GM12878 (cell line): ENCODE measurements around the gene TMEM128. TPM values are rescaled to one million over a fixed set of nuclear protein-coding genes. Genes with fewer than 3 reads are reported as not detected.

Experiments used
- ATAC-seq: fragments of 200-7000 bp; cut with Tn5 transposase; 3 replicates; pipeline ENCODE4 v1.9.1; 2020; ENCODE audit warnings: mild to moderate bottlenecking, moderate library complexity
- BruUV-seq: library from RNA; stranded (reverse); fragments of 400-500 nt; replicated peaks from 2 replicates; lab custom pipeline; 2021; lab: Mats Ljungman, UMichigan
- CTCF ChIA-PET: fragments of 300-600 bp; sonication (Branson Sonifier 250); formaldehyde crosslinking; extraction: SDS; loops from one replicate; lab custom pipeline; 2021; ENCODE audit warnings: inconsistent platforms; lab: Yijun Ruan, JAX
- POLR2A ChIA-PET: fragments of 350-600 bp; formaldehyde crosslinking; extraction: SDS; loops from one replicate; lab custom pipeline; 2021; ENCODE audit warnings: inconsistent platforms; lab: Charles Lee
- RAD21 ChIA-PET: fragments of 300-600 bp; sonication (Branson Sonifier 250); formaldehyde crosslinking; loops from one replicate; lab custom pipeline; 2023; ENCODE audit warnings: antibody characterized with exemption; ENCODE audit not compliant: unreplicated experiment; lab: Charles Lee
- SMC1A ChIA-PET: fragments of 300-600 bp; sonication (Branson Sonifier 250); formaldehyde crosslinking; loops from one replicate; lab custom pipeline; 2023; ENCODE audit not compliant: unreplicated experiment, uncharacterized antibody; lab: Charles Lee
- DNase-seq: peaks from one replicate; pipeline ENCODE4 v3.0.0-alpha.2; 2011; ENCODE audit warnings: low read depth, low spot score
- FAIRE-seq: peaks from 3 replicates; lab custom pipeline; 2011; peaks lifted over from hg19 to GRCh38; lab: Jason Lieb, UNC
- H2AFZ ChIP-seq: 2 replicates; pipeline ENCODE4 v1.6.0; 2011; ENCODE audit warnings: low read depth, low read length, control low read depth; ENCODE audit not compliant: control insufficient read depth
- H3K27ac ChIP-seq: 2 replicates; pipeline ENCODE4 v1.5.1; 2011; ENCODE audit warnings: control low read depth; ENCODE audit not compliant: control insufficient read depth, insufficient read depth
- H3K27me3 ChIP-seq, 2 experiments: replicated peaks in 1 of 2; 2 replicates each; pipeline versions ENCODE4 v1.6.0 to v1.6.1; 2011; ENCODE audit warnings: low read length in 1 of 2; ENCODE audit not compliant: control insufficient read depth in 2 of 2, insufficient read depth in 2 of 2
- H3K36me3 ChIP-seq, 2 experiments: 2 replicates each; pipeline ENCODE4 v1.5.1; 2011; ENCODE audit warnings: low read length in 1 of 2; ENCODE audit not compliant: control insufficient read depth in 2 of 2, insufficient read depth in 2 of 2
- H3K4me1 ChIP-seq: 2 replicates; pipeline ENCODE4 v1.6.1; 2011; ENCODE audit warnings: mild to moderate bottlenecking, low read length, moderate library complexity, mixed read lengths; ENCODE audit not compliant: control insufficient read depth, insufficient read depth
- H3K4me2 ChIP-seq: 2 replicates; pipeline ENCODE4 v1.6.0; 2011; ENCODE audit warnings: control low read depth; ENCODE audit not compliant: control insufficient read depth, insufficient read depth
- H3K4me3 ChIP-seq: fragments of 200-600 bp; sonication (generic); 2 replicates; pipeline ENCODE4 v1.5.1; 2016
- H3K79me2 ChIP-seq: 2 replicates; pipeline ENCODE4 v1.6.0; 2011; ENCODE audit warnings: low read length; ENCODE audit not compliant: control insufficient read depth, insufficient read depth
- H3K9ac ChIP-seq: 2 replicates; pipeline ENCODE4 v1.8.0; 2011; ENCODE audit warnings: low read length, control low read depth, mixed read lengths; ENCODE audit not compliant: control insufficient read depth, insufficient read depth
- H3K9me3 ChIP-seq: replicated peaks from 3 replicates; pipeline ENCODE4 v1.5.1; 2011; ENCODE audit warnings: mild to moderate bottlenecking, low read length; ENCODE audit not compliant: control insufficient read depth, insufficient read depth
- H4K20me1 ChIP-seq: 2 replicates; pipeline ENCODE4 v1.6.0; 2011; ENCODE audit not compliant: control insufficient read depth, insufficient read depth
- CREB1 ChIP-seq: IDR thresholded peaks from 2 replicates; pipeline ENCODE4 v1.6.1; 2012; ENCODE audit warnings: low read depth, mild to moderate bottlenecking, inconsistent platforms
- HDGF ChIP-seq: fragments of 450-650 bp; IDR thresholded peaks from 2 replicates; pipeline ENCODE4 v1.6.1; 2016; ENCODE audit warnings: antibody characterized with exemption
- NRF1 ChIP-seq: conservative IDR thresholded peaks from 2 replicates; pipeline ENCODE4 v1.6.1; 2011; ENCODE audit warnings: mild to moderate bottlenecking, low read depth, low read length, improper control_type of control experiment
- PML ChIP-seq: IDR thresholded peaks from 2 replicates; pipeline ENCODE4 v1.6.1; 2012; ENCODE audit warnings: low read length, inconsistent platforms
- POLR2AphosphoS5 ChIP-seq: IDR thresholded peaks from 2 replicates; pipeline ENCODE4 v1.6.1; 2011; ENCODE audit warnings: mild to moderate bottlenecking, low read length, inconsistent platforms
- SMAD1 ChIP-seq: fragments of 450-650 bp; IDR thresholded peaks from 2 replicates; pipeline ENCODE4 v1.6.1; 2018; ENCODE audit warnings: mild to moderate bottlenecking, low read depth; ENCODE audit not compliant: partially characterized antibody
- SUZ12 ChIP-seq: fragments of 200-600 bp; sonication (generic); IDR thresholded peaks from one replicate; pipeline ENCODE4 v1.6.1; 2018; ENCODE audit warnings: antibody characterized with exemption, mild to moderate bottlenecking; ENCODE audit not compliant: unreplicated experiment
- TCF7 ChIP-seq: IDR thresholded peaks from 2 replicates; pipeline ENCODE4 v1.6.1; 2014; ENCODE audit warnings: antibody characterized with exemption, borderline replicate concordance
- YY1 ChIP-seq: IDR thresholded peaks from 2 replicates; pipeline ENCODE4 v1.6.1; 2011; ENCODE audit warnings: low read depth, mild to moderate bottlenecking, low read length
- WGBS: methylation state at CpG from one replicate; pipeline ENCODE4 v1.1.6; 2016; ENCODE audit warnings: low lambda C conversion rate; ENCODE audit not compliant: insufficient replicate concordance, insufficient coverage; ENCODE audit errors: missing lambda C conversion rate; 5-methylcytosine and 5-hydroxymethylcytosine counted together
- in situ Hi-C: fragments of 300-500 bp; cut with MboI; formaldehyde crosslinking; loops from 9 replicates; pipeline ENCODE4 v1.14.3; 2018; ENCODE audit warnings: mixed read lengths
- intact Hi-C: fragments of 100-400 bp; cut with micrococcal nuclease; formaldehyde crosslinking; loops from one replicate; pipeline ENCODE4 v1.14.2; 2022; ENCODE audit not compliant: unreplicated experiment
- polyA plus RNA-seq, 11 experiments: library from polyadenylated mRNA; depleted of rRNA in 4 of 11; unstranded in 6 of 11; stranded (reverse) in 5 of 11; fragments of >200 nt; fragmentation: Nextera tagmentation in 4 of 11; fragmentation: Illumina TruSeq in 1 of 11; extraction: Ambion mirVana in 4 of 11; extraction: Trizol in 1 of 11; gene quantifications; 1 replicate in 1 of 11; 2 replicates in 10 of 11; pipeline versions ENCODE4 v1.2.1 to v1.2.3, GENCODE V29; 2011 to 2016; ENCODE audit warnings: inconsistent platforms in 2 of 11, missing spikeins in 2 of 11, low read depth in 1 of 11
- total RNA-seq, 4 experiments: library from RNA; depleted of rRNA in 3 of 4; stranded (reverse); fragments of >200 nt in 3 of 4; fragmentation: Illumina TruSeq in 1 of 4; extraction: Trizol in 1 of 4; gene quantifications; 2 replicates each; pipeline versions ENCODE4 v1.2.1 to v1.2.3, GENCODE V29; 2013 to 2021
- TF ChIP-seq, protein P1 (sequence below): fragments of 450-650 bp; IDR thresholded peaks from 2 replicates; pipeline ENCODE4 v1.6.1; 2017; ENCODE audit warnings: antibody characterized with exemption, mild to moderate bottlenecking, moderate library complexity

The TMEM128 gene
- total and polyA plus RNA-seq, 10 of the 15 experiments (the other 5 are each of a cell fraction or from before 2014, with no cell fraction given) = 9.3 to 44.2 (median 18.9) TPM

- POLR2A ChIA-PET = no interaction called here
- BruUV-seq = no TSS peak
- FAIRE-seq = no peak
Observed at GRCh38 chr4:4254666-4255065, 6.6 kb upstream of the TMEM128 start.

DNA sequence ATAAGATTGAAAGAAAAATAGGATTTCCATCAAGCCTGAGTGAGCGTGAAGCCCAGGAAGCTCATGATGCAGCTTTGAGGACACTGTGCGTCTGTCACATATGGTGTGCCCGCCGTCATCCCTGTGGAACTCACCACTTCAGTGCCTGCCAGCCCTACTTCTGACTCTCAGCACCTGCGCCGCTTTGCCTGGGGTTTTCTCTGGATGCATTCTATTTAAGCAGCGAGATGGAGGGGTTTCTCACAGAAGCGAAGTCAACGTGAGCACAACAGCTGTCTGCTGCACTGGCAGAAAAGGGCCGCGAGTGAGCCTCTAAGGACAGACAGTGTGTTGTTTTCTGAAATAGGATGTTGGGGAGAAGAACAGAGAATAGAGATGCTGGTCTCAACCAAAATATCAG is 6.2 kb upstream of the TMEM128 start:
- Histone ChIP-seq H3K4me3 (no peak overlapping the region), H3K36me3 (no peaks in the 10 kb centered on the region), H3K27me3 (no peaks in the 10 kb centered on the region), H3K9me3 (no peaks in the 10 kb centered on the region), H2AFZ (no peak overlapping the region), H3K27ac (no peak overlapping the region), H3K9ac (no peak overlapping the region), H3K4me1 (no peaks in the 10 kb centered on the region), H3K4me2 (no peak overlapping the region), H3K79me2 (no peaks in the 10 kb centered on the region), H4K20me1 (no peaks in the 10 kb centered on the region)
- no peak for ATAC-seq
- no TSS peak for BruUV-seq
- no peak for DNase-seq
- ChIA-PET SMC1A (no interaction called here), CTCF (interaction anchor here (1.3 to 3.4 kb wide), 2 partner anchors 80 to 89 kb away, joined by 5 to 29 read pairs; no protein-coding TSS in a partner anchor), POLR2A (no interaction called here), RAD21 (no interaction called here)
- FAIRE-seq = no peak
- no peak for TF ChIP-seq HDGF
- TF ChIP-seq PML = no peak
- TF ChIP-seq, protein P1, sequence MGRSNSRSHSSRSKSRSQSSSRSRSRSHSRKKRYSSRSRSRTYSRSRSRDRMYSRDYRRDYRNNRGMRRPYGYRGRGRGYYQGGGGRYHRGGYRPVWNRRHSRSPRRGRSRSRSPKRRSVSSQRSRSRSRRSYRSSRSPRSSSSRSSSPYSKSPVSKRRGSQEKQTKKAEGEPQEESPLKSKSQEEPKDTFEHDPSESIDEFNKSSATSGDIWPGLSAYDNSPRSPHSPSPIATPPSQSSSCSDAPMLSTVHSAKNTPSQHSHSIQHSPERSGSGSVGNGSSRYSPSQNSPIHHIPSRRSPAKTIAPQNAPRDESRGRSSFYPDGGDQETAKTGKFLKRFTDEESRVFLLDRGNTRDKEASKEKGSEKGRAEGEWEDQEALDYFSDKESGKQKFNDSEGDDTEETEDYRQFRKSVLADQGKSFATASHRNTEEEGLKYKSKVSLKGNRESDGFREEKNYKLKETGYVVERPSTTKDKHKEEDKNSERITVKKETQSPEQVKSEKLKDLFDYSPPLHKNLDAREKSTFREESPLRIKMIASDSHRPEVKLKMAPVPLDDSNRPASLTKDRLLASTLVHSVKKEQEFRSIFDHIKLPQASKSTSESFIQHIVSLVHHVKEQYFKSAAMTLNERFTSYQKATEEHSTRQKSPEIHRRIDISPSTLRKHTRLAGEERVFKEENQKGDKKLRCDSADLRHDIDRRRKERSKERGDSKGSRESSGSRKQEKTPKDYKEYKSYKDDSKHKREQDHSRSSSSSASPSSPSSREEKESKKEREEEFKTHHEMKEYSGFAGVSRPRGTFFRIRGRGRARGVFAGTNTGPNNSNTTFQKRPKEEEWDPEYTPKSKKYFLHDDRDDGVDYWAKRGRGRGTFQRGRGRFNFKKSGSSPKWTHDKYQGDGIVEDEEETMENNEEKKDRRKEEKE = no peak
- no peak for TF ChIP-seq CREB1
- in situ Hi-C loops = loop anchor here (5.0 kb wide), 1 partner anchor 83 kb away; no protein-coding TSS in a partner anchor
- intact Hi-C loops = no loop called here
- WGBS = 84% methylated on average over 11 of the region's 11 CpGs

More at GRCh38 chr4:4254666-4255065, 6.6 kb upstream of the TMEM128 start:
- ATAC-seq = no peak
- no peak overlapping the region for H3K27ac ChIP-seq
- no peaks in the 10 kb centered on the region for H3K27me3 ChIP-seq
- ChIA-PET SMC1A (no interaction called here), RAD21 (no interaction called here), CTCF (interaction anchor here (1.3 to 3.4 kb wide), 2 partner anchors 80 to 88 kb away, joined by 5 to 29 read pairs; no protein-coding TSS in a partner anchor)
- TF ChIP-seq NRF1 (no peak), SMAD1 (no peak), TCF7 (no peak), YY1 (no peak), POLR2AphosphoS5 (no peak), SUZ12 (no peak)
- no peak overlapping the region for H3K4me2 ChIP-seq
- H3K4me1 ChIP-seq = no peaks in the 10 kb centered on the region
- intact Hi-C loops (no loop called here), in situ Hi-C loops (loop anchor here (5.0 kb wide), 1 partner anchor 83 kb away; no protein-coding TSS in a partner anchor)
- no peaks in the 10 kb centered on the region for H3K9me3 ChIP-seq
- H2AFZ ChIP-seq = no peak overlapping the region
- H3K4me3 ChIP-seq = no peak overlapping the region
- no peaks in the 10 kb centered on the region for H3K36me3 ChIP-seq
- no peaks in the 10 kb centered on the region for H3K79me2 ChIP-seq
- 46% methylated on average over 6 of the region's 6 CpGs for WGBS
- DNase-seq = no peak
- H3K9ac ChIP-seq = no peak overlapping the region
- no peaks in the 10 kb centered on the region for H4K20me1 ChIP-seq
